ENCODE results near the gene GABBR2.

DNA sequence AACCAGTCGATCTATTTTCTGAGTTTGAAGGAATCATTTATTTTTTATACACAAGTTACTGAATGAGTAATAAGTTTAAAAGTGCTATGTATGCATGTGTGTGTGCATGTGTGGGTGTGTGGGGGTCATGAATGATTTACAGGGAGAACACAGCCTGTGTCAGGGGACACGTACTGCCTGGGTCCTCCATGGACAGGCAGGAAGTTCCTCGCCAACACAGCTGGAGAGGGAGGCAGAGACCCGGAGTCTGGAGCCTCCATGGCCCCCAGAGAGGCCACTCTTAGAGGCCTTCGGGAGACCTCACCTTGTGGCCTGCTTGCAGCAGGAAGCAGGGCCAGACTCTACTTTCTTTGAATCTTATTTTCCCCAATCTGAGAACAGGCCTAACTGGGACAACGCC is 144.7 kb downstream of the GABBR2 start:
- TF ChIP-seq, protein P1, sequence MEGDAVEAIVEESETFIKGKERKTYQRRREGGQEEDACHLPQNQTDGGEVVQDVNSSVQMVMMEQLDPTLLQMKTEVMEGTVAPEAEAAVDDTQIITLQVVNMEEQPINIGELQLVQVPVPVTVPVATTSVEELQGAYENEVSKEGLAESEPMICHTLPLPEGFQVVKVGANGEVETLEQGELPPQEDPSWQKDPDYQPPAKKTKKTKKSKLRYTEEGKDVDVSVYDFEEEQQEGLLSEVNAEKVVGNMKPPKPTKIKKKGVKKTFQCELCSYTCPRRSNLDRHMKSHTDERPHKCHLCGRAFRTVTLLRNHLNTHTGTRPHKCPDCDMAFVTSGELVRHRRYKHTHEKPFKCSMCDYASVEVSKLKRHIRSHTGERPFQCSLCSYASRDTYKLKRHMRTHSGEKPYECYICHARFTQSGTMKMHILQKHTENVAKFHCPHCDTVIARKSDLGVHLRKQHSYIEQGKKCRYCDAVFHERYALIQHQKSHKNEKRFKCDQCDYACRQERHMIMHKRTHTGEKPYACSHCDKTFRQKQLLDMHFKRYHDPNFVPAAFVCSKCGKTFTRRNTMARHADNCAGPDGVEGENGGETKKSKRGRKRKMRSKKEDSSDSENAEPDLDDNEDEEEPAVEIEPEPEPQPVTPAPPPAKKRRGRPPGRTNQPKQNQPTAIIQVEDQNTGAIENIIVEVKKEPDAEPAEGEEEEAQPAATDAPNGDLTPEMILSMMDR (IDR thresholded peaks at IDR 0.05; ENCODE audit: low read depth, low read length), result no peak
- TF ChIP-seq EZH2phosphoT487 (IDR thresholded peaks at IDR 0.05; ENCODE audit: low read depth), result no peak

All from OCI-LY3 (cell line).